Cardiac muscle cell (in vitro differentiated cells and primary cell): ENCODE data around the gene SPTSSB. TPM values are rescaled to one million over a fixed set of nuclear protein-coding genes. Genes with fewer than 3 reads are reported as not detected.

Source experiments
- DNase-seq, 2 donors: peaks; one replicate each; pipeline versions ENCODE4 v3.0.0 to v3.0.0-alpha.2; 2010 to 2017; ENCODE audit warnings: low read depth in 1 of 2, low spot score in 1 of 2
- H3K27ac ChIP-seq: fragments of 200-600 bp; sonication (generic); 2 replicates; pipeline ENCODE4 v1.5.1; 2016
- H3K27me3 ChIP-seq: fragments of 200-600 bp; sonication (generic); 2 replicates; pipeline ENCODE4 v1.6.0; 2016; ENCODE audit warnings: control low read depth
- H3K36me3 ChIP-seq: fragments of 200-600 bp; sonication (generic); 2 replicates; pipeline ENCODE4 v1.5.1; 2016; ENCODE audit warnings: control low read depth
- H3K4me1 ChIP-seq: fragments of 200-600 bp; sonication (generic); 2 replicates; pipeline ENCODE4 v1.8.1; 2017; ENCODE audit warnings: low read depth, mild to moderate bottlenecking, mixed run types
- H3K4me3 ChIP-seq: fragments of 200-600 bp; sonication (generic); 2 replicates; pipeline ENCODE4 v1.5.1; 2016; ENCODE audit warnings: mild to moderate bottlenecking
- H3K9me3 ChIP-seq: fragments of 200-600 bp; sonication (generic); 2 replicates; pipeline ENCODE4 v1.5.1; 2017; ENCODE audit warnings: low read depth, mild to moderate bottlenecking, control low read depth
- polyA plus RNA-seq: library from polyadenylated mRNA; unstranded; fragments of >200 nt; fragmentation: Nextera tagmentation; extraction: Ambion mirVana; gene quantifications from 2 replicates; pipeline ENCODE4 v1.2.1, GENCODE V29; 2016
- total RNA-seq: library from RNA; depleted of rRNA; stranded (reverse); fragments of >200 nt; gene quantifications from 2 replicates; pipeline ENCODE4 v1.2.3, GENCODE V29; 2016
- TF ChIP-seq, protein P1 (sequence below): IDR thresholded peaks from 2 replicates; pipeline ENCODE4 v1.5.1; 2012; ENCODE audit warnings: low read depth, mild to moderate bottlenecking, low read length

The SPTSSB gene
- total and polyA plus RNA-seq, 2 experiments from 2014 or later = not detected

- Histone ChIP-seq H3K36me3 (no peaks in the 10 kb centered on the region), H3K4me1 (no peaks in the 10 kb centered on the region), H3K9me3 (no peaks in the 10 kb centered on the region), H3K27me3 (no peaks in the 10 kb centered on the region), H3K4me3 (no peak overlapping the region), H3K27ac (no peak overlapping the region)
- TF ChIP-seq, protein P1, sequence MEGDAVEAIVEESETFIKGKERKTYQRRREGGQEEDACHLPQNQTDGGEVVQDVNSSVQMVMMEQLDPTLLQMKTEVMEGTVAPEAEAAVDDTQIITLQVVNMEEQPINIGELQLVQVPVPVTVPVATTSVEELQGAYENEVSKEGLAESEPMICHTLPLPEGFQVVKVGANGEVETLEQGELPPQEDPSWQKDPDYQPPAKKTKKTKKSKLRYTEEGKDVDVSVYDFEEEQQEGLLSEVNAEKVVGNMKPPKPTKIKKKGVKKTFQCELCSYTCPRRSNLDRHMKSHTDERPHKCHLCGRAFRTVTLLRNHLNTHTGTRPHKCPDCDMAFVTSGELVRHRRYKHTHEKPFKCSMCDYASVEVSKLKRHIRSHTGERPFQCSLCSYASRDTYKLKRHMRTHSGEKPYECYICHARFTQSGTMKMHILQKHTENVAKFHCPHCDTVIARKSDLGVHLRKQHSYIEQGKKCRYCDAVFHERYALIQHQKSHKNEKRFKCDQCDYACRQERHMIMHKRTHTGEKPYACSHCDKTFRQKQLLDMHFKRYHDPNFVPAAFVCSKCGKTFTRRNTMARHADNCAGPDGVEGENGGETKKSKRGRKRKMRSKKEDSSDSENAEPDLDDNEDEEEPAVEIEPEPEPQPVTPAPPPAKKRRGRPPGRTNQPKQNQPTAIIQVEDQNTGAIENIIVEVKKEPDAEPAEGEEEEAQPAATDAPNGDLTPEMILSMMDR = no peak
- DNase-seq = no peak
Observed at GRCh38 chr3:161400650-161401049, 29.3 kb upstream of the SPTSSB start.

GRCh38 chr3:161395115-161396012 lies 24.0 kb upstream of the SPTSSB start:
- Histone ChIP-seq H3K9me3 (no peaks in the 10 kb centered on the region), H3K27me3 (no peaks in the 10 kb centered on the region), H3K4me1 (no peaks in the 10 kb centered on the region), H3K36me3 (no peaks in the 10 kb centered on the region), H3K27ac (no peak overlapping the region), H3K4me3 (no peak overlapping the region)
- DNase-seq = no peak
- TF ChIP-seq, protein P1 = no peak

DNA sequence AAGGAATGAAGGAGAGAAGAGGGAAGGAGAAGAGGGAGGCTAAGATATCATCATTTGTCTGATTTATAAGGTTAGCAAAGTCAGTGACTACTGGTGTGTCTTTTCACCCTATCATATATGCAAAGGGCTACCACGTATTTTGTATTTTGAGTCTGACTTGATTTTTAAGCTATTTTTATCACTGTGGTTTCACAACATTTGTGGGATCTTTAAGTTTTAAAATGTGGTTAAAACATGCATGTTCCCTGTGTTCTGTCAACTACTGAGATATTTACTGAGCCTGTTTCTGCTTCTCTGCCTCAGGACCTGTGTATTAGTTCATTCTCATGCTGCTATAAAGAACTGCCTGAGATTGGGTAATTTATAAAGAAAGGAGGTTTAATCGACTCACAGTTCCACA lies 22.5 kb upstream of the SPTSSB start:
- Histone ChIP-seq H3K4me3 (no peak overlapping the region), H3K27me3 (no peaks in the 10 kb centered on the region), H3K9me3 (no peaks in the 10 kb centered on the region), H3K27ac (no peak overlapping the region), H3K36me3 (no peaks in the 10 kb centered on the region), H3K4me1 (no peaks in the 10 kb centered on the region)
- TF ChIP-seq, protein P1 = no peak
- DNase-seq = no peak

GRCh38 chr3:161393310-161393709 lies 22.0 kb upstream of the SPTSSB start:
- H3K9me3 ChIP-seq = no peaks in the 10 kb centered on the region
- no peaks in the 10 kb centered on the region for H3K27me3 ChIP-seq
- TF ChIP-seq, protein P1 = no peak
- no peaks in the 10 kb centered on the region for H3K36me3 ChIP-seq
- DNase-seq = no peak
- no peak overlapping the region for H3K27ac ChIP-seq
- no peaks in the 10 kb centered on the region for H3K4me1 ChIP-seq
- H3K4me3 ChIP-seq = no peak overlapping the region

GRCh38 chr3:161392853-161393252 lies 21.5 kb upstream of the SPTSSB start:
- H3K27me3 ChIP-seq = no peaks in the 10 kb centered on the region
- no peaks in the 10 kb centered on the region for H3K36me3 ChIP-seq
- no peaks in the 10 kb centered on the region for H3K9me3 ChIP-seq
- no peaks in the 10 kb centered on the region for H3K4me1 ChIP-seq
- TF ChIP-seq, protein P1 = no peak
- H3K27ac ChIP-seq = no peak overlapping the region
- H3K4me3 ChIP-seq = no peak overlapping the region
- no peak for DNase-seq
